Suprapubic skin (tissue), 3 donors: ENCODE results near the gene PCSK9.

Source experiments
- CTCF ChIP-seq, 2 donors: fragments of 200-600 bp in 1 of 2; fragments of 450-650 bp in 1 of 2; sonication (generic) in 1 of 2; IDR thresholded peaks; one replicate each; pipeline ENCODE4 v1.5.1; 2016 to 2019; ENCODE audit warnings: antibody characterized with exemption in 2 of 2, mild to moderate bottlenecking in 1 of 2, moderate library complexity in 1 of 2
- EP300 ChIP-seq: sonication (generic); formaldehyde crosslinking; IDR thresholded peaks from one replicate; pipeline ENCODE4 v1.6.1; 2017; ENCODE audit warnings: antibody characterized with exemption
- POLR2A ChIP-seq, 2 donors: fragments of 450-650 bp; IDR thresholded peaks; one replicate each; pipeline ENCODE4 v1.6.1; 2017; ENCODE audit warnings: antibody characterized with exemption in 2 of 2, mild to moderate bottlenecking in 2 of 2, moderate library complexity in 2 of 2

- TF ChIP-seq CTCF (IDR thresholded peaks at IDR 0.05), result no peak
- TF ChIP-seq EP300, result no peak
- no peak for TF ChIP-seq POLR2A (IDR thresholded peaks at IDR 0.05)
Observed at GRCh38 chr1:55092475-55092874, 53.1 kb downstream of the PCSK9 start.
